RWPE1 (cell line): Measurements from ENCODE around the gene RTN4RL1.

ENCODE experiments used
- CTCF ChIA-PET: fragments of 350-600 bp; sonication (Branson Sonifier 250); formaldehyde crosslinking; extraction: SDS; loops from one replicate; lab custom pipeline; 2021; lab: Yijun Ruan, JAX
- POLR2A ChIA-PET: fragments of 400-600 bp; formaldehyde crosslinking; extraction: SDS; loops from one replicate; lab custom pipeline; 2020; ENCODE audit warnings: antibody characterized with exemption; ENCODE audit not compliant: low non-redundant PET; lab: Yijun Ruan, JAX
- DNase-seq: peaks from one replicate; pipeline ENCODE4 v3.0.0; 2012; ENCODE audit warnings: low spot score
- H3K27ac ChIP-seq: fragments of 450-650 bp; 2 replicates; pipeline ENCODE4 v1.5.1; 2017
- CTCF ChIP-seq: fragments of 450-650 bp; conservative IDR thresholded peaks from 2 replicates; pipeline ENCODE4 v1.5.1; 2017; ENCODE audit warnings: low read depth, mild to moderate bottlenecking

RTN4RL1 gene

GRCh38 chr17:2055292-2056205, 30.4 kb upstream of the RTN4RL1 start:
- DNase-seq, result no peak
- CTCF ChIA-PET, result interaction anchor here (0.6 to 3.4 kb wide), 15 partner anchors 23 to 730 kb away, joined by 3 to 84 read pairs (median 3); no protein-coding TSS in a partner anchor
- no peak for TF ChIP-seq CTCF
- peak overlapping the region; percentile 38; the same call in 1 of the 2 replicates for H3K27ac ChIP-seq
- POLR2A ChIA-PET, result no interaction called here

GRCh38 chr17:2054512-2055291, 29.6 kb upstream of the RTN4RL1 start, which contains the start of gene HIC1:
Gene HIC1 (plus strand): TSS chr17:2055103. CDS start chr17:2056691, 1,588 bp downstream.
- H3K27ac ChIP-seq, result peak within 1 kb of the TSS; percentile 38; the same call in 1 of the 2 replicates
- DNase-seq, result peak; percentile 81
- CTCF ChIA-PET, result interaction anchor here (0.6 to 3.4 kb wide), 30 partner anchors 8 to 534 kb away, joined by 3 to 84 read pairs (median 3); no protein-coding TSS in a partner anchor
- TF ChIP-seq CTCF, result peak; percentile 92
- POLR2A ChIA-PET, result no interaction called here

GRCh38 chr17:2054262-2054511, 29.1 kb upstream of the RTN4RL1 start:
- DNase-seq, result no peak
- POLR2A ChIA-PET, result no interaction called here
- no peak for TF ChIP-seq CTCF
- CTCF ChIA-PET, result interaction anchor here (0.6 to 3.4 kb wide), 21 partner anchors 7 to 229 kb away, joined by 3 to 84 read pairs (median 3); no protein-coding TSS in a partner anchor
- H3K27ac ChIP-seq, result peak overlapping the region; percentile 38; the same call in 1 of the 2 replicates

GRCh38 chr17:2053380-2054261, 28.5 kb upstream of the RTN4RL1 start:
- peak; percentile 69 for TF ChIP-seq CTCF
- no peak for DNase-seq
- ChIA-PET CTCF (interaction anchor here (0.6 to 3.4 kb wide), 9 partner anchors 10 to 733 kb away, joined by 3 to 84 read pairs (median 4); no protein-coding TSS in a partner anchor), POLR2A (no interaction called here)
- H3K27ac ChIP-seq, result peak overlapping the region; percentile 38; the same call in 1 of the 2 replicates

GRCh38 chr17:2051933-2052559, 26.9 kb upstream of the RTN4RL1 start:
- no peak for TF ChIP-seq CTCF
- ChIA-PET CTCF (interaction anchor here (1.2 to 2.7 kb wide), 2 partner anchors 193 to 231 kb away, joined by 4 to 16 read pairs; no protein-coding TSS in a partner anchor), POLR2A (no interaction called here)
- DNase-seq, result no peak
- no peak overlapping the region for H3K27ac ChIP-seq
